H1 (cell line): ENCODE data around the gene PXDN. TPM values are rescaled to one million over a fixed set of nuclear protein-coding genes. Genes with fewer than 3 reads are reported as not detected.

Source experiments
- CTCF ChIA-PET: fragments of 300-600 bp; sonication (Branson Sonifier 250); formaldehyde crosslinking; loops from one replicate; lab custom pipeline; 2021; ENCODE audit not compliant: partially characterized antibody; lab: Charles Lee
- POLR2A ChIA-PET: fragments of 300-600 bp; sonication (Branson Sonifier 250); formaldehyde crosslinking; loops from one replicate; lab custom pipeline; 2021; ENCODE audit warnings: inconsistent platforms; ENCODE audit not compliant: partially characterized antibody; lab: Charles Lee
- DNase-seq, 2 experiments: peaks; one replicate each; pipeline versions ENCODE4 v3.0.0 to v3.0.0-alpha.2; 2010 to 2022; ENCODE audit warnings: low spot score in 2 of 2, low read depth in 1 of 2, mixed read lengths in 1 of 2
- FAIRE-seq: peaks from 2 replicates; lab custom pipeline; 2011; peaks lifted over from hg19 to GRCh38; lab: Jason Lieb, UNC
- H2AFZ ChIP-seq: 2 replicates; pipeline ENCODE4 v1.8.1; 2012; ENCODE audit warnings: low read length, inconsistent platforms
- H2AK5ac ChIP-seq: 2 replicates; pipeline ENCODE4 v1.6.1; 2013; ENCODE audit warnings: low read depth, low read length
- H2BK120ac ChIP-seq: replicated peaks from 2 replicates; pipeline ENCODE3; 2013; ENCODE audit warnings: low read depth, low read length, inconsistent platforms
- H2BK12ac ChIP-seq: 2 replicates; pipeline ENCODE4 v1.6.1; 2013; ENCODE audit warnings: low read depth, low read length
- H2BK15ac ChIP-seq: 2 replicates; pipeline ENCODE4 v1.6.1; 2013; ENCODE audit warnings: low read length
- H2BK20ac ChIP-seq: 2 replicates; pipeline ENCODE4 v1.6.1; 2013; ENCODE audit warnings: low read length
- H2BK5ac ChIP-seq: 2 replicates; pipeline ENCODE4 v1.6.1; 2013; ENCODE audit warnings: low read depth, low read length
- H3K14ac ChIP-seq: 2 replicates; pipeline ENCODE4 v1.6.1; 2013; ENCODE audit warnings: inconsistent platforms; ENCODE audit not compliant: insufficient read length
- H3K18ac ChIP-seq: 2 replicates; pipeline ENCODE4 v1.6.1; 2013; ENCODE audit warnings: low read length; ENCODE audit errors: extremely low read depth
- H3K23ac ChIP-seq: 2 replicates; pipeline ENCODE4 v1.6.1; 2013; ENCODE audit warnings: inconsistent platforms; ENCODE audit not compliant: insufficient read length
- H3K23me2 ChIP-seq: 2 replicates; pipeline ENCODE4 v1.6.1; 2013; ENCODE audit warnings: low read depth, low read length
- H3K27ac ChIP-seq: 2 replicates; pipeline ENCODE4 v1.6.1; 2011; ENCODE audit warnings: low read depth, low read length, inconsistent platforms
- H3K27me3 ChIP-seq, 4 experiments: replicated peaks in 1 of 4; 1 replicate in 1 of 4; 2 replicates in 3 of 4; pipeline versions ENCODE4 v1.6.1 to v1.8.1; 2011 to 2013; ENCODE audit warnings: low read length in 3 of 4, mild to moderate bottlenecking in 3 of 4, inconsistent platforms in 2 of 4, mixed read lengths in 2 of 4, moderate library complexity in 1 of 4; ENCODE audit not compliant: control insufficient read depth in 3 of 4, insufficient read depth in 3 of 4; ENCODE audit errors: extremely low read depth in 1 of 4
- H3K36me3 ChIP-seq, 4 experiments: 2 replicates each; pipeline versions ENCODE4 v1.6.1 to v1.8.1; 2011 to 2013; ENCODE audit warnings: mild to moderate bottlenecking in 4 of 4, low read length in 3 of 4, moderate library complexity in 2 of 4, control low read depth in 1 of 4, inconsistent platforms in 1 of 4; ENCODE audit not compliant: insufficient read depth in 4 of 4, control insufficient read depth in 2 of 4
- H3K4ac ChIP-seq: replicated peaks from 2 replicates; pipeline ENCODE3; 2013; ENCODE audit warnings: low read length, low read depth, mixed read lengths, inconsistent platforms; ENCODE audit not compliant: insufficient read length
- H3K4me1 ChIP-seq, 4 experiments: replicated peaks in 1 of 4; 1 replicate in 1 of 4; 2 replicates in 3 of 4; pipeline versions ENCODE4 v1.6.1 to v1.8.1; 2011 to 2013; ENCODE audit warnings: low read length in 3 of 4, inconsistent platforms in 2 of 4, mixed read lengths in 1 of 4; ENCODE audit not compliant: insufficient read depth in 4 of 4, control insufficient read depth in 3 of 4
- H3K4me2 ChIP-seq, 2 experiments: 2 replicates each; pipeline versions ENCODE4 v1.6.1 to v1.8.1; 2011 to 2013; ENCODE audit warnings: low read depth in 2 of 2, low read length in 2 of 2, control low read depth in 1 of 2, inconsistent platforms in 1 of 2, mild to moderate bottlenecking in 1 of 2; ENCODE audit not compliant: insufficient read depth in 1 of 2
- H3K4me3 ChIP-seq, 4 experiments: fragments of 200-600, 300-600 bp in 1 of 4; sonication (generic), shearing (Covaris generic), sonication (Bioruptor Twin) in 1 of 4; 2 replicates each; pipeline versions ENCODE4 v1.5.1 to v1.8.1; 2011 to 2016; ENCODE audit warnings: low read length in 4 of 4, low read depth in 3 of 4, control low read depth in 2 of 4, inconsistent platforms in 2 of 4, mild to moderate bottlenecking in 2 of 4, mixed read lengths in 1 of 4, moderate library complexity in 1 of 4; ENCODE audit not compliant: insufficient read depth in 2 of 4; ENCODE audit errors: extremely low read depth in 1 of 4
- H3K56ac ChIP-seq: replicated peaks from 2 replicates; pipeline ENCODE3; 2013; ENCODE audit warnings: low read depth, mild to moderate bottlenecking, mixed read lengths, low read length, inconsistent platforms; ENCODE audit not compliant: insufficient read length
- H3K79me1 ChIP-seq: 2 replicates; pipeline ENCODE4 v1.6.1; 2013; ENCODE audit warnings: low read depth, low read length, control low read depth
- H3K79me2 ChIP-seq, 2 experiments: 2 replicates each; pipeline versions ENCODE4 v1.6.1 to v1.8.1; 2012 to 2013; ENCODE audit warnings: low read length in 2 of 2, mild to moderate bottlenecking in 2 of 2, inconsistent platforms in 1 of 2; ENCODE audit not compliant: insufficient read depth in 2 of 2, control insufficient read depth in 1 of 2
- H3K9ac ChIP-seq, 4 experiments: replicated peaks in 1 of 4; 1 replicate in 1 of 4; 2 replicates in 3 of 4; pipeline versions ENCODE4 v1.6.1 to v1.8.1; 2011 to 2013; ENCODE audit warnings: low read depth in 3 of 4, low read length in 3 of 4, control low read depth in 2 of 4, mild to moderate bottlenecking in 2 of 4, moderate library complexity in 2 of 4, inconsistent platforms in 1 of 4; ENCODE audit errors: extremely low read depth in 1 of 4
- H3K9me3 ChIP-seq, 2 experiments: 2 replicates each; pipeline versions ENCODE4 v1.6.1 to v1.8.1; 2012 to 2013; ENCODE audit warnings: mild to moderate bottlenecking in 2 of 2, moderate library complexity in 2 of 2, control low read depth in 1 of 2, inconsistent platforms in 1 of 2, low read depth in 1 of 2, low read length in 1 of 2, mixed read lengths in 1 of 2; ENCODE audit not compliant: insufficient read depth in 2 of 2
- H4K20me1 ChIP-seq, 2 experiments: replicated peaks in 1 of 2; 2 replicates each; pipeline versions ENCODE3 to v1.8.1; 2011 to 2013; ENCODE audit warnings: inconsistent platforms in 2 of 2, low read length in 2 of 2, mild to moderate bottlenecking in 1 of 2; ENCODE audit not compliant: insufficient read depth in 2 of 2, control insufficient read depth in 1 of 2
- H4K5ac ChIP-seq: 2 replicates; pipeline ENCODE4 v1.6.1; 2013; ENCODE audit warnings: low read length, low read depth, mixed read lengths, inconsistent platforms; ENCODE audit not compliant: insufficient read length
- H4K8ac ChIP-seq: 2 replicates; pipeline ENCODE4 v1.8.0; 2013; ENCODE audit warnings: mild to moderate bottlenecking, moderate library complexity, low read length, inconsistent platforms; ENCODE audit not compliant: insufficient read depth; ENCODE audit errors: extremely low read depth
- H4K91ac ChIP-seq: replicated peaks from 2 replicates; pipeline ENCODE3; 2013; ENCODE audit warnings: low read length, mixed read lengths, inconsistent platforms; ENCODE audit not compliant: insufficient read length
- MAX ChIP-seq: IDR thresholded peaks from 2 replicates; pipeline ENCODE4 v1.6.1; 2012; ENCODE audit warnings: inconsistent platforms
- TAF1 ChIP-seq: IDR thresholded peaks from 2 replicates; pipeline ENCODE4 v1.6.1; 2011; ENCODE audit warnings: mild to moderate bottlenecking, low read depth, low read length
- WGBS, 2 experiments: shearing (Covaris generic) in 1 of 2; methylation state at CpG; one replicate each; pipeline versions ENCODE4 v1.1.6 to v1.1.7; 2013 to 2015; ENCODE audit warnings: low lambda C conversion rate in 2 of 2, mixed read lengths in 2 of 2, inconsistent platforms in 1 of 2, low coverage in 1 of 2, missing lambda C conversion rate in 1 of 2; ENCODE audit not compliant: insufficient replicate concordance in 2 of 2, insufficient coverage in 1 of 2, insufficient read length in 1 of 2; ENCODE audit errors: extremely low coverage in 1 of 2, missing lambda C conversion rate in 1 of 2; 5-methylcytosine and 5-hydroxymethylcytosine counted together
- polyA plus RNA-seq, 7 experiments: library from polyadenylated mRNA; depleted of rRNA in 3 of 7; stranded (reverse) in 5 of 7; unstranded in 2 of 7; fragments of >200 nt in 5 of 7; fragments of 200-250 nt in 2 of 7; gene quantifications; 1 replicate in 5 of 7; 2 replicates in 1 of 7; 4 replicates in 1 of 7; pipeline versions ENCODE4 v1.2.1 to v1.2.3, GENCODE V29; 2011 to 2013; ENCODE audit warnings: missing spikeins in 2 of 7, mixed read lengths in 2 of 7
- total RNA-seq: library from RNA; stranded (reverse); fragmentation: NEBNext Ultra II Directional; extraction: Animal tissue kit (Norgen Biotek cat#: 25700); gene quantifications from 2 replicates; pipeline ENCODE4 v1.2.1, GENCODE V29; 2021

The PXDN gene
- total and polyA plus RNA-seq, 2 of the 8 experiments (the other 6 are each of a cell fraction or from before 2014, with no cell fraction given) = 104 to 141 TPM

GRCh38 chr2:1728821-1729220, 15.5 kb downstream of the PXDN start:
- Histone ChIP-seq H4K5ac (no peak overlapping the region), H3K23ac (no peak overlapping the region), H3K79me1 (peaks cover 26% of the 10 kb centered on the region), H3K18ac (peak overlapping the region; percentile 48; the same call in 1 of the 2 replicates), H3K4ac (no peak overlapping the region), H2BK5ac (peak overlapping the region; percentile 49; the same call in 1 of the 2 replicates), H3K4me2 (peak overlapping the region; percentile 21 to 32), H3K14ac (no peak overlapping the region), H2BK120ac (no peak overlapping the region), H3K27me3 (no peaks in the 10 kb centered on the region), H3K9me3 (no peaks in the 10 kb centered on the region), H4K91ac (no peak overlapping the region), H2BK15ac (no peak overlapping the region), H2BK20ac (no peak overlapping the region), H3K27ac (no peak overlapping the region), H4K8ac (peak overlapping the region; percentile 17; the same call in 1 of the 2 replicates), H3K36me3 (no peaks in the 10 kb centered on the region), H4K20me1 (peaks cover 17 to 22% of the 10 kb centered on the region in 2 experiments), H3K79me2 (peaks cover 16 to 75% of the 10 kb centered on the region in 2 experiments), H3K9ac (no peak overlapping the region; a peak in 1 of 7 replicates), H2AK5ac (peak overlapping the region; percentile 75; the same call in 1 of the 2 replicates), H3K23me2 (no peaks in the 10 kb centered on the region), H2AFZ (no peak overlapping the region), H3K4me1 (peaks cover 11 to 32% (median 26%) of the 10 kb centered on the region in 4 experiments), H2BK12ac (0 out of 2 replicates have a peak overlapping the region, but pooled peaks have one; percentile 39), H3K4me3 (no peak overlapping the region), H3K56ac (no peak overlapping the region)
- DNase-seq (peak in 1 of 2 experiments; percentile 68), FAIRE-seq (no peak)
- 0 out of 2 replicates have a peak, but pooled peaks have one; percentile 3 for TF ChIP-seq MAX
- no peak for TF ChIP-seq TAF1
- WGBS, 2 experiments = 54% methylated on average over 14 of the region's 14 CpGs; no CpG with 5 or more reads in 1 of the 2 experiments
- CTCF ChIA-PET = interaction anchor here (0.6 to 3.5 kb wide), 7 partner anchors 12 to 135 kb away, joined by 3 to 18 read pairs (median 3); no protein-coding TSS in a partner anchor
- POLR2A ChIA-PET = interaction anchor here (0.5 to 2.1 kb wide), 7 partner anchors 9 to 1137 kb away, joined by 3 to 8 read pairs (median 4); no protein-coding TSS in a partner anchor
